IPS-NIHi7 (cell line): ENCODE data around the gene CD22.
A peak's percentile ranks its signal among the peaks of the same experiment; 100 is the strongest.

Experiments
- DNase-seq: peaks from one replicate; pipeline ENCODE4 v3.0.0; 2012; ENCODE audit warnings: mixed read lengths; ENCODE audit errors: extremely low spot score

Gene CD22

DNA sequence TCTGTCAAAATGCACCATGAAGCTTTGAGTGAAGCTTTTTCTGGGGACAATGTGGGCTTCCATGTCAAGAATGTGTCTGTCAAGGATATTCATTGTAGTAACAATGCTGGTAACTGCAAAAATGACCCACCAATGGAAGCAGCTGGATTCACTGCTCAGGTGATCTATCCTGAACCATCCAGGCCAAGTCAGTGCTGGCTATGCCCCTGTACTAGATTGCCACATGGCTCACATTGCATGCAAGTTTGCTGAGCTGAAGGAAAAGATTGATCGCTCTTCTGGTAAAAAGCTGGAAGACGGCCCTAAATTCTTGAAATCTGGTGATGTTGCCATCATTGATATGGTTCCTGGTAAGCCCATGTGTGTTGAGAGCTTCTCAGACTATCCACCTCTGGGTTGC is 54.5 kb downstream of the CD22 start:
- DNase-seq = no peak

- DNase-seq = no peak
Observed at GRCh38 chr19:35388277-35389054, 59.5 kb downstream of the CD22 start.

DNA sequence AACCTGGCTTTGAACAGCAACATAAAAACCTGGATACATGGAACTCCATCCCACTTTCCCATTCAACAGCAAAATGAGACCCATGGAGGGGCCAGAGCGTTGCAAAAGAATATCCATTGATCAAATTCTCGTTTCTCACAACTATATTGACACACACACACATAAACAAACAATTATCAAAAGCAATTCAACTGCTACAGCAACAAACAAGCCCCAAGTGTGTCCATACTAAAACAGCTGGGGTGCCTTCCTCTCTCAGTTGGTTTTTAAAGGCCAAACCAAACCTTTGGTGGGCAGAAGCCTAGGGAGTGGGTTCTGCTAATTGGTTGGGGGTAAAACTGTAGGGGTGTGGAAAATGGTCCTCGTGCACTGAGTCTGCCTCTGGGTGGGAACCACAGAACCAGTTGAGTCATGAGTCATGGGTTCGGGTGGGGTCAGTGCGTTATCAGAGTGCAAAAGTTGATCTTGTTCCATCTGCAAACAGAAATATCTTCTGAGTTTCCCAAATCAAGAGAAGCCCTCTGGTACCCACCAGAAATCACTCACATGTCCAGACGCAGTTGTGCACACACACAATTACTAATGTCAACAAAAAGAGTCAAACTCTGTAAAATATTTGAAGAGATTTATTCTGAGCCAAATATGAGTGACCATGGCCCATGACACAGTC is 60.3 kb downstream of the CD22 start:
- no peak for DNase-seq

DNA sequence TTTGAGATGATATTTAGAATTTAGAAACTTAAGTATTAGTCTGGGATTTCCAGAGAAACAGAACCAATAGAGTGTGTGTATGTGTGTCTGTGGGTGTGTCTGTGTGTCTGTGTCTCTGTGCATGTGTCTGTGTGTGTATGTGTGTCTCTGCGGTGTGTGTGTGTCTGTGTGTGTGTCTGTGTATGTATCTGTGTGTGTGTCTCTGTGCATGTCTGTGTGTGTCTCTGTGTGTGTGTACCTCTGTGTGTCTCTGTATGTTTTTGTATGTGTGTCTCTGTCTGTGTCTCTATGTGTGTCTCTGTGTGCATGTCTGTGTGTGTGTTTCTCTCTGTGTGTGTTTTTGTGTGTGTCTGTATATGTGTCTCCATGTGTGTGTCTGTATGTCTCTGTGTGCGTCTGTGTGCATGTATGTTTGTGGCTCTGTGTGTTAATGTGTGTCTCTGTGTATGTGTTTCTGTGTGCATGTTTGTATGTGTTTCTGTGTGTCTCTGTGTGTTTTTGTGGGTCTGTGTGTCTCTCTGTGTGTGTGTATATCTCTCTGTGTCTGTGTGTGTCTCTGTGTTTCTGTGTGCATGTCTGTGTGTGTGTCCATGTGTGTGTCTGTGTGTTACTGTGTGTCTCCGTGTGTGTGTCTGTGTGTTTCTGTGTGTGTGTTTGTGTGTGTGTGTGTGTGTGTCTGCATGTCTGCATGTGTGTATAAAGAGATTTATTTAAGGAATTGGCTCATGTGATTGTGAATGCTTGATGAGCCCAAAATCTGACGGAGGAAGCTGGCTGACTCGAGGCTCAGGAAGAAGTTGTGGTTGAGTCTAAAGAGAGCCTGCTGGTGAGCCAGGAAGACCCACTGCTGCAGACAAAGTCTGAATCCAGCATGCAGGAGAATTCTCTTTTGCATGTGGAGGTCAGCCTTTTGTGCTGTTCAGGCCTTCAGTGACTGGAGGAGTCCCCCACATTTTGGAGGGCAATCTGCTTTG is 64.0 kb downstream of the CD22 start:
- DNase-seq = no peak

DNA sequence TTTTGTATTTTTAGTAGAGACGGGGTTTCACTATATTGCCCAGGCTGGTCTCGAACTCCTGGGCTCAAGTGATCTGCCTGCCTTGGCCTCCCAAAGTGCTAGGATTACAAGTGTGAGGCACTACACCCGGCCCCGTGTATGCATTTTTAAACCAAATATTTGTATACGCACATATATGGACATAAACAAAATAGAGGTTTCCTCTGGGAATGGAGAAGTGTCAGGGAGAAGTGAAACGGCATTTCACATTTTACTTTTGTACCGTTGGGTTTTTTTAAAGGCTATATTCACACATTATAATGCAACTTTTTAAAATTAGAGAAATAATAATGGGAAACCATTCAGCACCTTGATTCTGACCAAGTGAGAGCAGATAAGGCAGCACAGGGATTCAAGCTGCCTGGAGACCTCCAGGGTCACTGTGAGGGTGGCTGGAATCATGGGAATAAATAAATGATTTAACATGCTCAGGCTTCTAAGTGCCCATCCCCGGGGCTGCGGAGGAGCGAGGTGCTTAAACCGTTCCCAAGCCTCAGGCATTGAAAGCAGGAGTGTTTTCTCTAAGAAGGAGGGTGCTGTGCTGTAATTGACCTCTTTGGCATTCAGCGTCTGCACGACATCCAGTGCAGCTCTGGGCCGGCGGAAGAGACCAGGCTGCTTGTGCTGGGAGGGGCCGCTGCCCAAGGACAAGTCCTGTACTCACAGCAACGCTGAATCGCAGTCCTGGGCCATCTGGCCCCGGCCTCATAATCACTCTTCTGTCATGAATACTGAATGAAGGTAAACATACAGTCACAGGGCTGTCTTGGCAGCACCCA is 66.6 kb downstream of the CD22 start:
- peak; percentile 43 for DNase-seq

DNA sequence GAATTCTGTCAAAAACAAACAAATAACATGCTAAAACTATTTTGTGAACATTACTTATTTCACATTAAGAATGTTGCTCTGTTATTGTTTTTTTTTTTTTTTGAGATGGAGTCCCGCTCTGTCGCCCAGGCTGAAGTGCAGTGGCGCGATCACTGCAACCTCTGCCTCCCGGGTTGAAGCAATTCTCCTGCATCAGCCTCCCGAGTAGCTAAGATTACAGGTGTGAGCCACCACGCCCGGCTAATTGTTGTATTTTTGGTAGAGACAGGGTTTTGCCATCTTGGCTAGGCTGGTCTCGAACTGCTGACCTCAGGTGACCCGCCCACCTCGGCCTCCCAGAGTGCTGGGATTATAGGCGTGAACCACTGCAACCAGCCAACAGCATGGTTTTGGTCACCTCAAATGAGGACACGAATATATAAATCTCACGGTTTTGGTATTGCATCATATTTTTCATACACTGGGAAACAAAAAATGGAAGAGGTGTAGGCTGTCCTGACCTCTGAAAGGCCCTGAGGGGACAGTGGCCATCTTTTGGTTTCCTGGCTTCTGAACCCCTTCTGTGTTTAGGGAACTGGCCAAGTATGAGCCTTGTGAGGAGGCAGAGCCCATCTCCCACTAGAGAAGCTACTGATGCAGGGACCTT is 67.4 kb downstream of the CD22 start:
- DNase-seq = no peak
